Neuronal stem cell (in vitro differentiated cells): ENCODE measurements around the gene PGP.

ENCODE experiments used
- DNase-seq: peaks from one replicate; pipeline ENCODE4 v3.0.0-alpha.2; 2013; ENCODE audit warnings: low spot score
- H2AFZ ChIP-seq: one replicate; pipeline ENCODE4 v1.6.1; 2013; ENCODE audit warnings: mild to moderate bottlenecking, low read length, inconsistent platforms
- H2AK5ac ChIP-seq: 2 replicates; pipeline ENCODE4 v1.6.1; 2013; ENCODE audit warnings: low read depth, mild to moderate bottlenecking, inconsistent platforms, low read length, moderate library complexity, mixed read lengths
- H2BK120ac ChIP-seq: 2 replicates; pipeline ENCODE4 v1.6.1; 2013; ENCODE audit warnings: low read depth, mild to moderate bottlenecking, inconsistent platforms, low read length, moderate library complexity, mixed read lengths
- H2BK12ac ChIP-seq: one replicate; pipeline ENCODE4 v1.6.1; 2013; ENCODE audit warnings: low read length, inconsistent platforms
- H2BK15ac ChIP-seq: 2 replicates; pipeline ENCODE4 v1.6.1; 2013; ENCODE audit warnings: mild to moderate bottlenecking, low read length, inconsistent platforms, mixed read lengths
- H2BK5ac ChIP-seq: one replicate; pipeline ENCODE4 v1.6.1; 2013; ENCODE audit warnings: inconsistent platforms, mild to moderate bottlenecking, low read length, moderate library complexity
- H3K14ac ChIP-seq: one replicate; pipeline ENCODE4 v1.6.1; 2013; ENCODE audit warnings: low read length, inconsistent platforms
- H3K18ac ChIP-seq: 2 replicates; pipeline ENCODE4 v1.6.1; 2013; ENCODE audit warnings: low read length, inconsistent platforms
- H3K23ac ChIP-seq: 2 replicates; pipeline ENCODE4 v1.6.1; 2013; ENCODE audit warnings: low read depth, mild to moderate bottlenecking, mixed read lengths, low read length, inconsistent platforms; ENCODE audit not compliant: poor library complexity
- H3K27ac ChIP-seq: replicated peaks from 3 replicates; pipeline ENCODE4 v1.5.1; 2013; ENCODE audit warnings: low read length, inconsistent platforms
- H3K27me3 ChIP-seq, 3 experiments: 2 replicates each; pipeline ENCODE4 v1.6.1; 2013; ENCODE audit warnings: low read length in 3 of 3, mild to moderate bottlenecking in 2 of 3, inconsistent platforms in 1 of 3, low read depth in 1 of 3, mixed read lengths in 1 of 3, moderate library complexity in 1 of 3; ENCODE audit not compliant: control insufficient read depth in 3 of 3, insufficient read depth in 3 of 3
- H3K36me3 ChIP-seq, 2 donors: replicated peaks in 1 of 2; 2 replicates each; pipeline ENCODE4 v1.6.1; 2013; ENCODE audit warnings: low read length in 2 of 2; ENCODE audit not compliant: control insufficient read depth in 2 of 2, insufficient read depth in 2 of 2
- H3K4ac ChIP-seq: 2 replicates; pipeline ENCODE4 v1.6.1; 2013; ENCODE audit warnings: inconsistent platforms, mild to moderate bottlenecking, low read length, moderate library complexity
- H3K4me1 ChIP-seq, 2 donors: 1 replicate in 1 of 2; 2 replicates in 1 of 2; pipeline ENCODE4 v1.6.1; 2013; ENCODE audit warnings: low read length in 2 of 2, low read depth in 1 of 2; ENCODE audit not compliant: control insufficient read depth in 2 of 2, insufficient read depth in 1 of 2
- H3K4me2 ChIP-seq: one replicate; pipeline ENCODE4 v1.6.1; 2013; ENCODE audit warnings: mild to moderate bottlenecking, low read length, inconsistent platforms; ENCODE audit not compliant: insufficient read depth, poor library complexity, severe bottlenecking
- H3K4me3 ChIP-seq, 2 donors: 2 replicates each; pipeline ENCODE4 v1.5.1; 2013; ENCODE audit warnings: low read length in 2 of 2, mild to moderate bottlenecking in 2 of 2, inconsistent platforms in 1 of 2, moderate library complexity in 1 of 2
- H3K79me1 ChIP-seq: one replicate; pipeline ENCODE4 v1.6.1; 2013; ENCODE audit warnings: low read depth, mild to moderate bottlenecking, inconsistent platforms, low read length, moderate library complexity
- H3K9ac ChIP-seq: one replicate; pipeline ENCODE4 v1.6.1; 2013; ENCODE audit warnings: mild to moderate bottlenecking, low read depth, low read length, inconsistent platforms; ENCODE audit not compliant: poor library complexity
- H3K9me3 ChIP-seq, 2 donors: replicated peaks in 1 of 2; 2 replicates each; pipeline versions ENCODE3 to v1.6.1; 2013; ENCODE audit warnings: low read length in 2 of 2, mild to moderate bottlenecking in 2 of 2, inconsistent platforms in 1 of 2, low read depth in 1 of 2, mixed read lengths in 1 of 2, moderate library complexity in 1 of 2; ENCODE audit not compliant: control insufficient read depth in 2 of 2, insufficient read depth in 1 of 2
- H4K8ac ChIP-seq: one replicate; pipeline ENCODE4 v1.6.1; 2013; ENCODE audit warnings: low read depth, mild to moderate bottlenecking, inconsistent platforms, low read length, moderate library complexity
- H4K91ac ChIP-seq: one replicate; pipeline ENCODE4 v1.6.1; 2013; ENCODE audit warnings: low read length, low read depth, mild to moderate bottlenecking, inconsistent platforms; ENCODE audit not compliant: poor library complexity
- WGBS, 2 donors: extraction: QIAGEN DNeasy Blood & Tissue Kit; methylation state at CpG; one replicate each; pipeline ENCODE4 v1.1.7; 2013; ENCODE audit warnings: missing lambda C conversion rate in 2 of 2, mixed read lengths in 1 of 2; ENCODE audit not compliant: insufficient read length in 2 of 2, insufficient replicate concordance in 1 of 2; ENCODE audit errors: extremely low coverage in 2 of 2; 5-methylcytosine and 5-hydroxymethylcytosine counted together

The PGP gene

DNA sequence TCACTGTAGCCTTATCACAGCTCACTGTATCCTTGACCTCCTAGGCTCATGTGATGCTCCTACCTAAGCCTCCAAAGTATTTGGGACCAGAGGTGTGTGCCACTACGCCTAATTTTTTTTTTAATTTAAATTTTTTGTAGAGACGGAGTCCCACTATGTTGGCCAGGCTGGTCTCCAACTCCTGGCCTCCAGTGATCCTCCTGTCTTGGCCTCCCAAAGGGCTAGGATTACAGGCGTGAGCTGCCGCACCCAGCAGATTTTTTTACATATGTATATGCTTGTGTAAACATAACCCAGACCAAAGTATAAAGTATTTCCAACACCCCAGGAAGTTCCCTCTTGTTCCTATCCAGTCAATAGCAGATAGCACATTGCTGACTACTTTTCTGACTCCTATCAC, 1.7 kb upstream of the PGP start:
- H2BK120ac ChIP-seq = no peak overlapping the region
- peaks cover 16% of the 10 kb centered on the region for H3K79me1 ChIP-seq
- H4K8ac ChIP-seq = no peak overlapping the region
- no CpG with 5 or more reads among the region's 4 CpGs for WGBS, 2 donors
- H4K91ac ChIP-seq = no peak overlapping the region
- H3K27me3 ChIP-seq = no peaks in the 10 kb centered on the region
- H3K9ac ChIP-seq = no peak overlapping the region
- no peak for DNase-seq
- no peaks in the 10 kb centered on the region for H3K9me3 ChIP-seq
- H2BK5ac ChIP-seq = no peak overlapping the region
- no peak overlapping the region for H3K18ac ChIP-seq
- no peak overlapping the region for H2AFZ ChIP-seq
- H3K14ac ChIP-seq = no peak overlapping the region
- no peak overlapping the region for H2BK15ac ChIP-seq
- no peak overlapping the region for H2AK5ac ChIP-seq
- H3K36me3 ChIP-seq = peaks cover 17 to 23% of the 10 kb centered on the region in 2 donors
- no peak overlapping the region for H3K23ac ChIP-seq
- no peak overlapping the region for H3K4me2 ChIP-seq
- no peak overlapping the region for H3K4ac ChIP-seq
- H3K4me1 ChIP-seq = peaks cover 9 to 11% of the 10 kb centered on the region in 2 donors
- H3K27ac ChIP-seq = no peak overlapping the region
- no peak overlapping the region for H2BK12ac ChIP-seq
- no peak overlapping the region for H3K4me3 ChIP-seq

DNA sequence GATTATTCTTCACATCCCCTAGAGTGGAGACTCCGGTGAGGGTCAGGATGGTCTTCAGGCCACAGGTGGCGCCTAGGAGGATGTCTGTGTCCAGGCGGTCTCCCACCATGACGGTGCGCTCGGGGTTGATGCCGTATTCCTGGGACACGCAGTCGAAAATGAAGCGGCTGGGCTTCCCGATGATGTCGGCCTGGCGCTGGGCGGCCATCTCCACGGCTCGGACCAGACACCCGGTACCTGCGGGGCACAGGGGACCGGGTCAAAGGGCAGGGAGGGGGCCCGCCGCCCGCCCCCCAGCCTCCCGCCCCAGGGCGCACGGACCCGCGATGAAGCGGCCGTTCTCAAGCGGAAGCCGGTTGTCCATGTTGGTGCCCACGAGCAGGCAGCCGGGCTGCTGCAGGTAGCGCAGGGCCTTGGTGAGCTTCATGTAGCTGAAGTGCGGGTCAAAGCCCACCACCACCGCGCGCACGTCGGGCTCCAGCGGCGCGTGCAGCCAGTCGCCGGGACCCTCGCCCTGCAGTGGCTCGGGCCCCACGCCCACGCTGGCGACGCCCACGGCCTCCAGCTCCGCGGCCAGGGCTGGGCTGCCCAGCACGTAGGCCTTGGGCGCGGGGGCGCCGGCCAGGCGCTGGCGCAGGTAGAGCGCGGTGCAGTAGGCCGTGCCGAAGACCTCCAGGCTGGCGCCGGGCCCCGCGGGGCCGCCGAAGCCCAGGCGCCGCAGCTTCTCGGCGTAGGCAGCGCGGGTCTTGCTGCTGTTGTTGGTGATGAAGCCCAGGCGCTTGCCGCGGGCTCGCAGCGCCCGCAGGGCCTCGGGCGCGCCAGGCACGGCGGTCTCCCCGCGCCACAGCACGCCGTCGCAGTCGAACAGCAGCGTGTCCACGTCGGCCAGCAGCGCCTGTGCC, 572 bp downstream of the PGP start:
- no peak overlapping the region for H3K4ac ChIP-seq
- H2BK15ac ChIP-seq = peak overlapping the region; percentile 26
- WGBS, 2 donors = no CpG with 5 or more reads among the region's 98 CpGs
- H3K4me2 ChIP-seq = peak overlapping the region; percentile 96
- H3K23ac ChIP-seq = peak overlapping the region; percentile 95
- H4K8ac ChIP-seq = no peak overlapping the region
- H3K18ac ChIP-seq = peak overlapping the region; percentile 96
- H3K36me3 ChIP-seq = peaks cover 22 to 36% of the 10 kb centered on the region in 2 donors
- H2AK5ac ChIP-seq = peak overlapping the region; percentile 84
- peak overlapping the region; percentile 98 for H3K9ac ChIP-seq
- no peaks in the 10 kb centered on the region for H3K9me3 ChIP-seq
- peaks cover 14% of the 10 kb centered on the region for H3K79me1 ChIP-seq
- no peak overlapping the region for H2BK120ac ChIP-seq
- H3K4me3 ChIP-seq = peak overlapping the region; percentile 97 to 100
- peak overlapping the region; percentile 81 for H3K27ac ChIP-seq
- peak overlapping the region; percentile 94 for H2BK5ac ChIP-seq
- no peaks in the 10 kb centered on the region for H3K27me3 ChIP-seq
- peak overlapping the region; percentile 41 for H2BK12ac ChIP-seq
- no peak for DNase-seq
- peak overlapping the region; percentile 81 for H2AFZ ChIP-seq
- peaks cover 9 to 11% of the 10 kb centered on the region in 2 donors for H3K4me1 ChIP-seq
- no peak overlapping the region for H4K91ac ChIP-seq
- peak overlapping the region; percentile 82 for H3K14ac ChIP-seq

DNA sequence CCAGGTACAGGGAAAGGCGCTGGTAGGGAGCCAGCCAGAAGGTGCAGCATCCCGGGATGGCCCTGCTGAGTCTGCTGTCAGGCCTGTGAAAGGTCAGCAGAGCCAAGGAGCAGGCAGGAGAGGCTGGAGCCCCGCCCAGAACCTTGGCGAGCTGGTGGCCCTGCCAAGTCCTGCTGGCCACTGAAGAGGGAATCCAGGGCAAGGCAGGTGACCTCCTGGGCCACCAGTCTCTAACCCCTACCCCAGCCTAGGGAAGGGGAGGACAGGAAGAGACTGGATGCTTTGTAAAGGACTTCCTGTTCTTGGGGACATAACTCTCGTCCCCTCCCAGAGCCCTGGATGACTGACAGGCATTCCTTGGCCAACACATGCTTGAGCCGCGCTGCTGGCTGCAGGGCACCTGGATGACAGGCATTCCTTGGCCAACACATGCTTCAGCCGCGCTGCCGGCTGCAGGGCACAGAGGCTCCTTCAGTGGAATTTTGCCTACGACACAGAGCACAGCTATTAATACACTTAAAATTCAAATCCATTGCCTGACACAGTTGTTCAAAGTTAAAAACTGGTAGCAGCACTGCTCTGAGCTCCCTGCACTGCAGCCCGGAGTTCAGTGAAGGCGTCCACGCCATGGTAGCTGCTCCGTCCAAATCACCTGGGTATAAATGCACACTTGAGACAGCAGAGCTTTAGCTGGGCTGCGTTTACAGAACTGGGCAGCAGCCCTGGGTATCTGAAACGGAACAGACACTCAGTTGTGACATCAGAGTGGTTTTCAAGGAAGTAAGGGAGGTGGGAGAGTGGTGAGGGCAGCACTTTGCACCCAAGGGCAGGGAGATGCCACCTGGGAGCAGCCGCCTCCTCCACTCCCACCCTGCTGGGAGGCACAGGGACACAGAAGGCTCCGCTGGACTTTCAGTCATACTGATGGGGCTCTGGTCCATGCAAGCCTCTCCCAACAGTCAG, 2.0 kb downstream of the PGP start:
- DNase-seq = no peak
- Histone ChIP-seq H3K18ac (no peak overlapping the region), H2BK12ac (no peak overlapping the region), H3K4me3 (peak overlapping the region in 1 of 2 donors; percentile 97), H3K9me3 (no peaks in the 10 kb centered on the region), H3K23ac (peak overlapping the region; percentile 75), H3K4me2 (peak overlapping the region; percentile 96), H2BK120ac (no peak overlapping the region), H2AFZ (no peak overlapping the region), H3K36me3 (peaks cover 34 to 50% of the 10 kb centered on the region in 2 donors), H2BK15ac (no peak overlapping the region), H3K4ac (no peak overlapping the region), H2BK5ac (peak overlapping the region; percentile 44), H3K9ac (no peak overlapping the region), H3K4me1 (peaks cover 9 to 11% of the 10 kb centered on the region in 2 donors), H4K91ac (no peak overlapping the region), H3K27ac (no peak overlapping the region), H3K27me3 (no peaks in the 10 kb centered on the region), H3K79me1 (peaks cover 18% of the 10 kb centered on the region), H4K8ac (no peak overlapping the region), H3K14ac (no peak overlapping the region), H2AK5ac (no peak overlapping the region)
- no CpG with 5 or more reads among the region's 19 CpGs for WGBS, 2 donors
